ENCODE measurements around the gene FASTK. TPM values are rescaled to one million over a fixed set of nuclear protein-coding genes. Genes with fewer than 3 reads are reported as not detected.
"Not testable (repeated sequence)": the region's sequence is repeated elsewhere in the genome, so short reads cannot be mapped to it uniquely, and the experiment has no call there.

The FASTK gene
- total and polyA plus RNA-seq, 2 donors: 42.4 to 87.8 TPM

DNA sequence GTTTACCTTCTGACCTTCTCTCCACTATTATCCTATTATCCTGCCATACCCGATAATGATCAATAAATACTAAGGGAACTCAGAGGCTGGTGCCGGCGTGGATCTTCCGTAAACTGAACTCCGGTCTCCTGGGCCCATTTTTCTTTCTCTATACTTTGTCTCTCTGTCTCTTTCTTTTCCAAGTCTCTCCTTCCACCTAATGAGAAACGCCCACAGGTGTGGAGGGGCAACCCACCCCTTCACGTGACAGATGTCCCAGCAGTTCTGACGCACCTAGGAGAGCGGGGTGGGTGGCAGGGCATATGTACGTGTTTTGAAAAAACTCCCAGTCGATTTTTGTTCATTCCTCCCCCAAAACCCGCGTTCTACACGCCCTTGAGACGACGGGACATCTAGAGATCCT is 52.9 kb downstream of the FASTK start:
- not testable (repeated sequence) for H3K36me3 ChIP-seq (ENCODE audit: insufficient read depth); H3K4me1 ChIP-seq (ENCODE audit: insufficient read depth); DNase-seq (ENCODE audit: extremely low spot score); H3K27ac ChIP-seq (ENCODE audit: low read depth)
- H3K4me3 ChIP-seq (ENCODE audit: low read depth, low read length): peak overlapping the region; percentile 9
- 10% methylated on average over 16 of the region's 16 CpGs for WGBS

DNA sequence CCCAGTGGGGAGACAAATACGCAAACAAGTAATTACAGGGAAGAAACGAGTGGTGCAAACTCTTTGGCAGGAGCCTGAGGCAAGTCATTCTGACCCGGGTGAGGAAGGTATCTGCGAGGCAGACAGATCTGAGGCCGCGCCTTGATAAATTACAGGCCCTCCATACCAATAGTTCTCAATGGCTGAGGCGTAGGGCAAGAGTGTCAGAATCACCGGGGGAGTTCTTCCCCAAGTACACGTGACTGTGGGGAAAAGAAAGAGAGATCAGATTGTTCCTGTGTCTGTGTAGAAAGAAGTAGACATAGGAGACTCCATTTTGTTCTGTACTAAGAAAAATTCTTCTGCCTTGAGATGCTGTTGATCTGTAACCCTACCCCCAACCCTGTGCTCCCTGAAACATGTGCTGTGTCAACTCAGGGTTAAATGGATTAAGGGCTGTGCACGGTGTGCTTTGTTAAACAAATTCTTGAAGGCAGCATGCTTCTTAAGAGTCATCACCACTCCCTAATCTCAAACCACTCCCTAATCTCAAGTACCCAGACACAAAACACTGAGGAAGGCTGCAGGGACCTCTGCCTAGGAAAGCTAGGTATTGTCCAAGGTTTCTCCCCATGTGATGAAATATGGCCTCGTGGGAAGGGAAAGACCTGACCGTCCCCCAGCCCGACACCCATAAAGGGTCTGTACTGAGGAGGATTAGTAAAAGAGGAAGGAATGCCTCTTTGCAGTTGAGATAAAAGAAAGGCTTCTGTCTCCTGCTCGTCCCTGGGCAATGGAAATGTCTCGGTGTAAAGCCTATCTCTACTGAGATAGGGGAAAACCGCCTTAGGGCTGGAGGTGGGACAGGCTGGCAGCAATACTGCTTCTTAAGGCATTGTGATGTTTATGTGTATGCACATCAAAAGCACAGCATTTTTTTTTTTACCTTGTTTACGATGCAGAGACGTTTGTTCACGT is 53.6 kb downstream of the FASTK start:
- DNase-seq (ENCODE audit: extremely low spot score); H3K4me3 ChIP-seq (ENCODE audit: low read depth, low read length): not testable (repeated sequence)
- 41% methylated on average over 19 of the region's 19 CpGs for WGBS

More for the DNA sequence above, 53.6 kb downstream of the FASTK start:
- H3K27ac ChIP-seq (ENCODE audit: low read depth); H3K36me3 ChIP-seq (ENCODE audit: insufficient read depth); H3K4me1 ChIP-seq (ENCODE audit: insufficient read depth): not testable (repeated sequence)

Other genes with a start within 250 kb of the FASTK start
- 0.32 TPM for gene AOC1, start 228.3 kb downstream of the FASTK start, total RNA-seq
- not detected for gene AOC1, start 228.3 kb downstream of the FASTK start, polyA plus RNA-seq
- gene KCNH2, start 102.5 kb downstream of the FASTK start, total RNA-seq: 9.9 TPM
- 48.5 TPM for gene KCNH2, start 102.5 kb downstream of the FASTK start, polyA plus RNA-seq
- 6.0 TPM for gene NOS3, start 89.8 kb downstream of the FASTK start, total RNA-seq
- gene NOS3, start 89.8 kb downstream of the FASTK start, polyA plus RNA-seq: 15.8 TPM
- not detected for gene ATG9B, start 56.3 kb downstream of the FASTK start, total RNA-seq
- gene ATG9B, start 56.3 kb downstream of the FASTK start, polyA plus RNA-seq: 0.32 TPM
- gene ABCB8, start 52.4 kb downstream of the FASTK start, total RNA-seq: 17.1 TPM
- gene ABCB8, start 52.4 kb downstream of the FASTK start, polyA plus RNA-seq: 19.4 TPM
- 1.1 TPM for gene ASIC3, start 32.3 kb downstream of the FASTK start, total RNA-seq
- gene ASIC3, start 32.3 kb downstream of the FASTK start, polyA plus RNA-seq: 2.0 TPM
- gene CDK5, start 22.9 kb downstream of the FASTK start, total RNA-seq: 6.7 TPM
- gene CDK5, start 22.9 kb downstream of the FASTK start, polyA plus RNA-seq: 9.4 TPM
- gene SLC4A2, start 21.2 kb downstream of the FASTK start, total RNA-seq: 30.6 TPM
- gene SLC4A2, start 21.2 kb downstream of the FASTK start, polyA plus RNA-seq: 107 TPM
- gene TMUB1, start 2.7 kb upstream of the FASTK start, total RNA-seq: 9.7 TPM
- gene TMUB1, start 2.7 kb upstream of the FASTK start, polyA plus RNA-seq: 51.9 TPM
- gene AGAP3, start 5.7 kb upstream of the FASTK start, total RNA-seq: 25.5 TPM
- 77.0 TPM for gene AGAP3, start 5.7 kb upstream of the FASTK start, polyA plus RNA-seq
- not detected for gene GBX1, start 86.9 kb upstream of the FASTK start, total RNA-seq
- not detected for gene GBX1, start 86.9 kb upstream of the FASTK start, polyA plus RNA-seq
- gene ASB10, start 106.4 kb upstream of the FASTK start, total RNA-seq: not detected
- gene ASB10, start 106.4 kb upstream of the FASTK start, polyA plus RNA-seq: not detected
- gene H2BK1, start 129.7 kb upstream of the FASTK start, total RNA-seq: not detected
- not detected for gene H2BK1, start 129.7 kb upstream of the FASTK start, polyA plus RNA-seq
- gene ABCF2, start 146.4 kb upstream of the FASTK start, total RNA-seq: 14.1 TPM
- gene ABCF2, start 146.4 kb upstream of the FASTK start, polyA plus RNA-seq: 29.6 TPM
- 25.2 TPM for gene CHPF2, start 151.7 kb upstream of the FASTK start, total RNA-seq
- gene CHPF2, start 151.7 kb upstream of the FASTK start, polyA plus RNA-seq: 23.0 TPM
- gene SMARCD3, start 167.9 kb upstream of the FASTK start, total RNA-seq: 33.2 TPM
- gene SMARCD3, start 167.9 kb upstream of the FASTK start, polyA plus RNA-seq: 47.8 TPM